HEK293 (cell line): ENCODE results near the gene SNRNP27.

ENCODE experiments used
- CTCF ChIA-PET: fragments of 350-600 bp; formaldehyde crosslinking; extraction: SDS; loops from one replicate; lab custom pipeline; 2021; ENCODE audit warnings: antibody characterized with exemption; lab: Yijun Ruan, JAX
- POLR2A ChIA-PET: fragments of 300-600 bp; formaldehyde crosslinking; extraction: SDS; loops from one replicate; lab custom pipeline; 2020; ENCODE audit warnings: antibody characterized with exemption, inconsistent platforms; lab: Yijun Ruan, JAX
- H3K27ac ChIP-seq: fragments of 200-500 bp; sonication (Bioruptor generic); 2 replicates; pipeline ENCODE4 v1.5.1; 2014; ENCODE audit warnings: low read depth, low read length, control low read depth, inconsistent platforms; ENCODE audit errors: extremely low read depth
- H3K36me3 ChIP-seq, 2 experiments: fragments of 200-500 bp in 1 of 2; sonication (Bioruptor generic) in 1 of 2; 1 replicate in 1 of 2; 2 replicates in 1 of 2; pipeline ENCODE4 v1.5.1; 2014 to 2017; ENCODE audit warnings: inconsistent platforms in 2 of 2, low read length in 2 of 2; ENCODE audit not compliant: control insufficient read depth in 2 of 2, insufficient read depth in 1 of 2
- H3K4me1 ChIP-seq: fragments of 200-500 bp; sonication (Bioruptor generic); 2 replicates; pipeline ENCODE4 v1.5.1; 2014; ENCODE audit warnings: mild to moderate bottlenecking, low read length, inconsistent platforms; ENCODE audit not compliant: control insufficient read depth, insufficient read depth
- H3K4me3 ChIP-seq: 2 replicates; pipeline ENCODE4 v1.5.1; 2011; ENCODE audit warnings: low read depth, mild to moderate bottlenecking, control low read depth, low read length, moderate library complexity
- H3K9me3 ChIP-seq: fragments of 200-500 bp; sonication (Bioruptor generic); 2 replicates; pipeline ENCODE4 v1.5.1; 2014; ENCODE audit warnings: low read depth, low read length, inconsistent platforms; ENCODE audit not compliant: control insufficient read depth, insufficient read depth
- KLF1 ChIP-seq: fragments of 450-650 bp; formaldehyde crosslinking; IDR thresholded peaks from 2 replicates; pipeline ENCODE4 v1.5.1; 2016; ENCODE audit warnings: missing biosample characterization, missing genetic modification characterization
- KLF17 ChIP-seq: fragments of 450-650 bp; formaldehyde crosslinking; IDR thresholded peaks from 2 replicates; pipeline ENCODE4 v1.5.1; 2016; ENCODE audit warnings: missing biosample characterization, missing genetic modification characterization
- PATZ1 ChIP-seq: fragments of 450-650 bp; formaldehyde crosslinking; IDR thresholded peaks from 2 replicates; pipeline ENCODE4 v1.5.1; 2016; ENCODE audit warnings: missing biosample characterization, missing genetic modification characterization
- ZBTB1 ChIP-seq: fragments of 450-650 bp; formaldehyde crosslinking; IDR thresholded peaks from 2 replicates; pipeline ENCODE4 v1.5.1; 2016; ENCODE audit warnings: missing biosample characterization, missing genetic modification characterization
- ZFP41 ChIP-seq: fragments of 450-650 bp; formaldehyde crosslinking; IDR thresholded peaks from 2 replicates; pipeline ENCODE4 v1.5.1; 2016; ENCODE audit warnings: missing biosample characterization, missing genetic modification characterization, borderline replicate concordance
- ZNF114 ChIP-seq: fragments of 450-650 bp; formaldehyde crosslinking; IDR thresholded peaks from 2 replicates; pipeline ENCODE4 v1.5.0; 2017; ENCODE audit warnings: missing biosample characterization, missing genetic modification characterization
- ZNF571 ChIP-seq: fragments of 450-650 bp; formaldehyde crosslinking; IDR thresholded peaks from 2 replicates; pipeline ENCODE4 v1.5.0; 2017; ENCODE audit warnings: missing biosample characterization, missing genetic modification characterization
- ZNF585B ChIP-seq: fragments of 450-650 bp; formaldehyde crosslinking; IDR thresholded peaks from 2 replicates; pipeline ENCODE4 v1.5.1; 2016; ENCODE audit warnings: missing biosample characterization, missing genetic modification characterization
- ZNF600 ChIP-seq: fragments of 450-650 bp; formaldehyde crosslinking; IDR thresholded peaks from 2 replicates; pipeline ENCODE4 v1.5.1; 2016; ENCODE audit warnings: missing biosample characterization, missing genetic modification characterization
- ZNF639 ChIP-seq: fragments of 450-650 bp; formaldehyde crosslinking; IDR thresholded peaks from 2 replicates; pipeline ENCODE4 v1.5.1; 2016; ENCODE audit warnings: missing biosample characterization, missing genetic modification characterization
- ZNF768 ChIP-seq: fragments of 450-650 bp; formaldehyde crosslinking; IDR thresholded peaks from 2 replicates; pipeline ENCODE4 v1.5.1; 2018; ENCODE audit warnings: missing biosample characterization, mild to moderate bottlenecking, missing genetic modification characterization
- ZSCAN16 ChIP-seq: fragments of 450-650 bp; formaldehyde crosslinking; IDR thresholded peaks from 2 replicates; pipeline ENCODE4 v1.5.1; 2016; ENCODE audit warnings: missing biosample characterization, missing genetic modification characterization

SNRNP27 gene

DNA sequence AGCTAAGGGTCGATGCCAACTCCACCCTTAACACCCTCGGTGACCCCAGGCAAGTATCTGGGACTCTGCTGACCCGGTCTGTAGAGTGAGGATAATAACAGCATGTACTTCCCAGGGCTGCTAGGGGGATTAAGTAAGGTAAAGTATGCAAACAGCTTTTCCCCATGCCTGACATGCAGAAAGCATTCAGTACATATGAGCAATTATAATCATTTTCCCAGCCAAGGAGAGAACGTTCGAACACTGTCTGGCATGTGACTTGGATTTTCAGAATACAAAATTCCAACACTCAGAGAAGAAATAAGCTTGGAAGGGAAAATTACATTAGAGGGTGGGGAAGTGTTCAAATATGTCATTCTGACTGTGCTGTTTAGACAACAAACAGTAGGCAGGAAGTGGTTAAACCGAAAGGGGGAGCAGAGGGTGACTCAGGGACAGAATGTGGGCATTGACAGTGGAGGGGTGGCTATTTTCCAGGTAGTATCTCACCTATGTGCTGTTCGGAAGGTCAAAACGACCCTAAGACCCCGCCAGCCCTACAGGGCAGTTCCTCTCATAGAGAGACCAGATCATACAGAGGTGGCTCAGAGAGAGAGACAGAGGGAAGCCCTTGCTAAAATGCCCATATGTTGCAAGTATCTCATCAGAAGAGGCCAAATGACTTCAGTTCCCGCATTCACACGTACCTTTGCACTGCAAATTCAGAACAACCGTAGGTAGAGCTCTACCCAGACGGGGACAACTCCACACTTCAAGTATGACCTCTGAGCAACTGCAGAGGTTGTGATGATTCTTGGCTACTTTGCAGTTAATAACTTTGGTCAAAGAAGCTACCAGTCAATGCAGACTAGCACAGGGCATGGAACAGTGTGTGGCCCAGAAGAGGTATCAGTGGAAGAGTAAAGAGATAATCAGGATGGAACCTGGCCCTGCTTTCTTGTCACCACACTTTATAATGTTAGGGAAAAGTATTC is 52.9 kb downstream of the SNRNP27 start:
- Histone ChIP-seq H3K4me1 (no peaks in the 10 kb centered on the region), H3K36me3 (peaks cover 0 to 9% of the 10 kb centered on the region in 2 experiments; a peak in 1 of 3 replicates), H3K4me3 (no peak overlapping the region), H3K27ac (no peak overlapping the region), H3K9me3 (no peaks in the 10 kb centered on the region)
- ChIA-PET CTCF (interaction anchor here (0.6 kb wide), 1 partner anchor 514 kb away, joined by 7 read pairs; no protein-coding TSS in a partner anchor), POLR2A (no interaction called here)
- TF ChIP-seq ZNF585B (tag by site-specific recombination) (peak; percentile 44), ZFP41 (no peak), ZNF768 (no peak)

DNA sequence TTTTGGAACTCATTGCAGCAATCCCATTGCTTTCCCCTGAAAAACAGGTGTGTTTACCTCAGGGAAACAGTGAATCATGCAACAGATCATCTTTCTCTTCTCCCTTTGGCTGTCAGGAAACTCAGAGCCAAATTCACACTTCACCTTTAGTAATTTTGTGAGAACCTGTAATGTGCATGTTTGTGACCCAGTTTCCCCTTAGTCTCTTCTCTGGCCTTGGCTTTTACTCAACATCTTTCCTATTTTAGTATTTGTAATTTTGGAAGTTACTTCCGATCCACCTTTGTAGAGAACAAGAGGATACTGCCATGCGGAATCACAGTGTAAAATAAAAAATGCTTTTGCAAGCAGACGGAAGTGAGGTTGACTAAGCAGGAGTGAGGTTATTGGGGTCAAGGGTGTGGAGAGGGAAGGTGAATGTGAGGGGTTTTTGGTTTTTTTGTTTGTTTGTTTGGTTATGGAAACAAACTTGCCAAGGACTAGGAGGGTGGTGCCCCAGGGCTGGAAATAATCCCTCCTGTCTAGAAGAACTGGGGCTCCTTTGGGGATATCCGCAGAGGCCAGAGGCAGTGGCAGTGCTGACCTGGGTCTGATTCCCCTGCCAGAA is 53.7 kb downstream of the SNRNP27 start:
- H3K27ac ChIP-seq = no peak overlapping the region
- TF ChIP-seq ZSCAN16 (tag by site-specific recombination) (no peak), KLF1 (tag by site-specific recombination) (no peak), ZBTB1 (tag by site-specific recombination) (no peak), ZNF639 (no peak), ZNF571 (tag by site-specific recombination) (no peak), ZNF114 (tag by site-specific recombination) (no peak), ZNF600 (tag by site-specific recombination) (no peak), KLF17 (tag by site-specific recombination) (no peak)
- H3K4me1 ChIP-seq = no peaks in the 10 kb centered on the region
- POLR2A ChIA-PET = no interaction called here
- H3K9me3 ChIP-seq = no peaks in the 10 kb centered on the region
- CTCF ChIA-PET = interaction anchor here (0.6 kb wide), 1 partner anchor 514 kb away, joined by 7 read pairs; no protein-coding TSS in a partner anchor
- no peak overlapping the region for H3K4me3 ChIP-seq
- H3K36me3 ChIP-seq = peaks cover 0 to 7% of the 10 kb centered on the region in 2 experiments; a peak in 1 of 3 replicates

GRCh38 chr2:69948032-69948962 is 54.5 kb downstream of the SNRNP27 start:
- Histone ChIP-seq H3K9me3 (no peaks in the 10 kb centered on the region), H3K4me3 (no peak overlapping the region), H3K4me1 (no peaks in the 10 kb centered on the region), H3K36me3 (peaks cover 0 to 4% of the 10 kb centered on the region in 2 experiments; a peak in 1 of 3 replicates), H3K27ac (no peak overlapping the region)
- CTCF ChIA-PET = no interaction called here
- POLR2A ChIA-PET = no interaction called here
- no peak for TF ChIP-seq PATZ1 (tag by site-specific recombination)
